ENCODE data around the gene DCTN1.
A peak's percentile ranks its signal among the peaks of the same experiment; 100 is the strongest.
"Not testable (repeated sequence)": the region's sequence is repeated elsewhere in the genome, so short reads cannot be mapped to it uniquely, and the experiment has no call there.

DCTN1 gene

DNA sequence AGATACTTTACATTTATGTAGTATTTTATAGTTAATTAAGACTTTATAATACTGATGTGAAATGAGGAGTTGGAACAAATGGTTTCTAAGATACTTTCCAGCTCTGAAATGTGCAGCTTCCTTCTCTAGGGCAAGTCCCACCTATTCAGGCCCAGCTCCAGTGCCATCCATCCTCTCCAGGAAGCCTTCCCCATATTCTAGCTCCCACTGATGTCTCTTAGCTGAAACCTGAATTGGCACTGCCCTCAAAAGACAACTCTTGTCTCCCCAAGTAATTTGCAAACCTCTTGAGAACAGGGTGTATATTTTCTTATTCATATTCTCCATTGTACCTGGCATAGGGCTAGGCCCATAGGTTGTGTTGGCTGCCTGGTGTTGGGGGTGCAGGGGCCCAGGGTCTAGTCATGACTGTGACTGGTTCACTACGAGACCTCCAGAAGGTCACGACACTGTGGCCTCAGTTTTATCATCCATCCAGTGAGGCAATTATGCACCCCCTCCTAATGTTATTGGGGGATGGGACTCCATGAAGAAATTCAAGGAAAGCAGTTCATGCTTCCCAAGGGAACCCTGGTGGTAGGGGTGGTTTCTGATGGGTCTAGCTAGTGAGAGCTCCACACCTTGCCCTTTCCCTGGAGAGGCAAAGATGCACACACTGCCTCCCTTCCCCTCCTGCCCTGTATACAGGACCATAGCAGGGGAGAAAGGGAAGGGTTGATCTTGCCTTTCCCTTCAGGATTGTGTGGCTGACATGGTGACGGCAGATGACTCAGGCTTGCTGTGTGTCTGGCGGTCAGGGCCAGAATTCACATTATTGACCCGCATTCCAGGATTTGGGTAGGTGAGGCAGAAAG lies 44.3 kb upstream of the DCTN1 start:
- TF ChIP-seq, protein P1, sequence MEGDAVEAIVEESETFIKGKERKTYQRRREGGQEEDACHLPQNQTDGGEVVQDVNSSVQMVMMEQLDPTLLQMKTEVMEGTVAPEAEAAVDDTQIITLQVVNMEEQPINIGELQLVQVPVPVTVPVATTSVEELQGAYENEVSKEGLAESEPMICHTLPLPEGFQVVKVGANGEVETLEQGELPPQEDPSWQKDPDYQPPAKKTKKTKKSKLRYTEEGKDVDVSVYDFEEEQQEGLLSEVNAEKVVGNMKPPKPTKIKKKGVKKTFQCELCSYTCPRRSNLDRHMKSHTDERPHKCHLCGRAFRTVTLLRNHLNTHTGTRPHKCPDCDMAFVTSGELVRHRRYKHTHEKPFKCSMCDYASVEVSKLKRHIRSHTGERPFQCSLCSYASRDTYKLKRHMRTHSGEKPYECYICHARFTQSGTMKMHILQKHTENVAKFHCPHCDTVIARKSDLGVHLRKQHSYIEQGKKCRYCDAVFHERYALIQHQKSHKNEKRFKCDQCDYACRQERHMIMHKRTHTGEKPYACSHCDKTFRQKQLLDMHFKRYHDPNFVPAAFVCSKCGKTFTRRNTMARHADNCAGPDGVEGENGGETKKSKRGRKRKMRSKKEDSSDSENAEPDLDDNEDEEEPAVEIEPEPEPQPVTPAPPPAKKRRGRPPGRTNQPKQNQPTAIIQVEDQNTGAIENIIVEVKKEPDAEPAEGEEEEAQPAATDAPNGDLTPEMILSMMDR (IDR thresholded peaks at IDR 0.05; ENCODE audit: low read length, missing control alignments), result no peak
- no peak overlapping the region for H3K4me3 ChIP-seq (replicated peaks; ENCODE audit: low read depth, low read length)

DNA sequence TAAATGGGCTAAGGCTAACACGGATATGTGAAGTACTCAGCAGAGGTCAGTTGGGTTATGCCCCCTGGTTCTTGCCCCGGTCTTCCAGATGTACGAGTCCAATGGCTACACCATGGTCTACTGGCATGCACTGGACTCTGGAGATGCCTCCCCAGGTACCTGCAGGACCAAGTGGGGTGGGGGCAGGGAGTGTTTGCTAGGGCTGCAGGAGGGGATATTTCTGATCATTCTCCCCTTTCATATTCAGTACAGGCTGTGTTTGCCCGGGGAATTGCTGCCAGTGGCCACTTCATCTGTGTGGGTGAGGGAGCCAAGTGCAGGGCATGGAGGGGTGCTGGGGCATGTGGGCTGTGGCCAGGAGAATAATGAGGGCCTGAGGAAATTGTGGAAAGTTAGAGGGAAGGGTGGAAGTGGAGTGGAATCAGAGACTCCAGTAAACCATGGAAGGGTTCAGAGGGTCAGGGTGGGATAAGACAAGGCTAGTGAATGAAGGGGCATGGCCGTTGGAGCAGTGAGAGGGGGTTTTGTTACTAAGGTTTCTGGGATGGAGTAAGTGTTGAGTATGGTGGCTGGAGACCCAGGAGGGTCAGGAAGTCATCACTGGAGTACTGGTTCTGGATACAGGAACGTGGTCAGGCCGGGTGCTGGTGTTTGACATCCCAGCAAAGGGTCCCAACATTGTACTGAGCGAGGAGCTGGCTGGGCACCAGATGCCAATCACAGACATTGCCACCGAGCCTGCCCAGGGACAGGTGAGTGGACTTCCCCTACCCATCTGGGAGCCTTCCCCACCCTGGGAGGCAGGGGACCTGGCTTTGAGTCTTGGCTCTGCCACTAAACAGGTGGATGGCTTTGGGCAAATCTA lies 43.4 kb upstream of the DCTN1 start:
- DNase-seq (ENCODE audit: low read depth), result no peak
- TF ChIP-seq, protein P1 (IDR thresholded peaks at IDR 0.05; ENCODE audit: low read length, missing control alignments), result no peak
- H3K4me3 ChIP-seq (replicated peaks; ENCODE audit: low read depth, low read length), result no peak overlapping the region

More for the DNA sequence above, 44.3 kb upstream of the DCTN1 start:
- DNase-seq (ENCODE audit: low read depth), result no peak

DNA sequence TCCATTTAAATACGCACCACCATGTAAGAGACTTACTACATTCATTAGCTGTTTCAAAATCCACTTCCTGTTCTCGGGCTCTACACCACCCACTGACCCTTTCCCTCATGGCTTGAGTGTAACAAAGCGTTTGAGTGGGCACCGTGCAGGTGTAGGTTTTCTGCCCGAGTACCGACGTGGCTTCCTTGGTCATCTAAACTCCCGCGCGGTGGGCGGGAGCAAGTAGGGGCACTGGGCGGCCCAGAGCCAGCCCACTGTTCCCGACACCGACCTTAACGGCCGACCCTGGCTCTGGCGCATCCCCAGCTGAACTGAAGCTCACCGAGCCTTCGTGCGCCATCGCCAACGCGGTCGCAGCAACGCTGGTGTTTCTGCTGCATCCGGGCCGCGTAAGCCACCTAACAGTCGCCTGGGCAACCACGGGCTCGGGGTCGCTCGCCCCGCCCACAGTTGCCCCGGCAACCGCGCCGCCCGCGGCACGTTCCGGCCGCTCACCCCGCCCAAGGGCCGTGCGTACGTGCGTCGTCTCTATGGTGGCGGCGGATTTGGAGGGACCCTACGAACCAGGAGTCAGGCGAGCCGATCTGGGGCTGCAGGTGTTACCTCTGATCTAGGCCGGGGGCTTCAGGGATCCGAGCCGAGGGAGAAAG lies 41.2 kb upstream of the DCTN1 start, which contains the start of the genes C2orf81 and WDR54:
Gene C2orf81 (minus strand): TSS at position 399 of the 650 bp plus-strand sequence. CDS start 59 bp downstream, at position 340.
Gene WDR54 (plus strand): TSS at position 510 of the 650 bp plus-strand sequence. CDS start 424 bp downstream, outside the sequence.
- DNase-seq (ENCODE audit: low read depth), result peak; percentile 87
- H3K4me3 ChIP-seq (replicated peaks; ENCODE audit: low read depth, low read length), result peak within 1 kb of the TSS; percentile 87
- TF ChIP-seq, protein P1 (IDR thresholded peaks at IDR 0.05; ENCODE audit: low read length, missing control alignments), result no peak

DNA sequence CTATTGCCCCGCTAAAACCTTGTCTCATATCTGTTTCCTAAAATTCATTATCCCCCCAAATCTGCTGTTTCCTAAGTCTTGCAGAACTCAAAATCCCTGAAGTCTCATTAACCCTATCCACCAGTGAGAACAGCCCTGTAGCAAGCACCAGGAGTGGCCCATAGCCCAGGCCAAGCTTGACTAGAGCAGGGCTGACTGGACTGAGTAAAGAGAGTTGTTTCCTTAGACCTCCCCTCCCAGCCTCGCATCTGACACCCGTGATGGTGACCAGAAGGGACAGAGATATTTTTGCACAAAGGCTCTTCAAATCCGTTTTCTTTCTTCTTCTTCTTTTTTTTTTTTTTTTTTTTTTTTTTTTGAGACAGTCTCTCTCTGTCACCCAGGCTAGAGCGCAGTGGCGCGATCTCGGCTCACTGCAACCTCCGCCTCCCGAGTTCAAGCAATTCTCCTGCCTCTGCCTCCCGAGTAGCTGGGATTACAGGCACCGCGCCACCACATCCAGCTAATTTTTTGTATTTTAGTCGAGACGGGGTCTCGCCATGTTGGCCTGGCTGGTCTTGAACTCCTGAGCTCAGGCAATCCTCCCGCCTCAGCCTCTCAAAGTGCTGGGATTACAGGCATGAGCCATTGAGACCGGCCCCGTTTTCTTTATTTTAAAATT lies 40.5 kb upstream of the DCTN1 start:
- peak overlapping the region; percentile 87 for H3K4me3 ChIP-seq (replicated peaks; ENCODE audit: low read depth, low read length)
- not testable (repeated sequence) for DNase-seq (ENCODE audit: low read depth)

DNA sequence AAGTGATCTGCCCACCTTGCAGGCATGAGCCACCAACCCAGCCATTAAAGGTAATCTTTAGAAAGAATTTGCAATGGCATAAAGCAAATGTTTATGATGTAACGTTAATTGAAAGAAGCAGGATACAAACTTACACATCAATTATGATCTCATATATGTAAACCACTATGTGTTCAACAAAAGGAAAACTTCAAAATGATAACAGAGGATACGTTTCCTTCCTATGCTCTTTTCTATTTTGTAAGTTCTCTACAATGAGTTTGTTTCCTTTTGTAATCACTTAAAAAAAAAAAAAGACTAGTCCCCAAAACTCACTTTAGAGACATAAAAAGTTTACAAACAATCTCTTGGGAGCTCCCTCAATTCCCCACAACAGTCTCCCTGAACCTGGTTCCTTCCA lies 39.9 kb upstream of the DCTN1 start:
- DNase-seq (ENCODE audit: low read depth), result no peak
- H3K4me3 ChIP-seq (replicated peaks; ENCODE audit: low read depth, low read length), result no peak overlapping the region
- TF ChIP-seq, protein P1 (IDR thresholded peaks at IDR 0.05; ENCODE audit: low read length, missing control alignments), result no peak

DNA sequence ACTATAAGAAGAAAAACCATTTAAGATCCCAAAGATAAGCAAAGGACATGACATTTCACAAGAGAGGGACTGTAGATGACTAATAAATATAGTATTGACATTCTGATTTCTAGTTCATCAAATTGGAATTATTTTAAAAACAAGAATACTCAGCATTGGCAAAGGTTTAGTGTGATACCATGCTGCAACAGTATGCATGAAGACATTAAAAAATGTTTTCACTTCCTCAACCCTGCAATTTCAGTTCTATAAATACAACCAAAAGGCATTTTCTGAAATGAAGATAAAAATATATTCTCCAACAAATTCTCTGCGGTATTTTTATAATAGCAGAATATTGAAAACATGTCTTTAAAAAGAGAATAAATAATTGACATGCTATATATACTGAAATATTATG lies 39.2 kb upstream of the DCTN1 start:
- H3K4me3 ChIP-seq (replicated peaks; ENCODE audit: low read depth, low read length), result no peak overlapping the region
- no peak for DNase-seq (ENCODE audit: low read depth)
- TF ChIP-seq, protein P1 (IDR thresholded peaks at IDR 0.05; ENCODE audit: low read length, missing control alignments), result no peak
